Activated T-helper 2 cell treated with anti-CD3 and anti-CD28 coated beads, Interferon-gamma antibody, Interleukin-2, Interleukin-4, amounts not matched to agents 10 μg/mL and 5 μg/mL and 100 μg/mL, durations not matched to agents 14 hours and 24 hours and 36 hours (primary cell): Measurements from ENCODE around the gene NR1H2. TPM values are rescaled to one million over a fixed set of nuclear protein-coding genes. Genes with fewer than 3 reads are reported as not detected.
"Not testable (repeated sequence)": the region's sequence is repeated elsewhere in the genome, so short reads cannot be mapped to it uniquely, and the experiment has no call there.

Experiments
- DNase-seq: peaks from one replicate; pipeline ENCODE4 v3.0.0; 2021; ENCODE audit warnings: low spot score
- H3K27ac Mint-ChIP-seq: one replicate; pipeline ENCODE4 v1.8.0; 2021; ENCODE audit warnings: mixed read lengths
- H3K27me3 Mint-ChIP-seq: one replicate; pipeline ENCODE4 v1.8.0; 2021; ENCODE audit warnings: low read depth, mixed read lengths
- H3K36me3 Mint-ChIP-seq: one replicate; pipeline ENCODE4 v1.8.0; 2021; ENCODE audit warnings: low read depth, mixed read lengths
- H3K4me1 Mint-ChIP-seq: one replicate; pipeline ENCODE4 v1.8.0; 2021; ENCODE audit warnings: low read depth, mixed read lengths
- H3K4me3 Mint-ChIP-seq: one replicate; pipeline ENCODE4 v1.8.0; 2021; ENCODE audit warnings: low read depth, mild to moderate bottlenecking, moderate library complexity, mixed read lengths
- H3K9me3 Mint-ChIP-seq: one replicate; pipeline ENCODE4 v1.8.0; 2021; ENCODE audit warnings: mixed read lengths
- intact Hi-C: fragments of 100-400 bp; cut with micrococcal nuclease; formaldehyde crosslinking; loops from one replicate; pipeline ENCODE4 v1.15.1; 2023
- total RNA-seq: library from RNA; stranded (reverse); gene quantifications from 2 replicates; pipeline ENCODE4 v1.2.3, GENCODE V29; 2022

Gene NR1H2
- total RNA-seq, 1 donor from 2014 or later, result 79.9 TPM

DNA sequence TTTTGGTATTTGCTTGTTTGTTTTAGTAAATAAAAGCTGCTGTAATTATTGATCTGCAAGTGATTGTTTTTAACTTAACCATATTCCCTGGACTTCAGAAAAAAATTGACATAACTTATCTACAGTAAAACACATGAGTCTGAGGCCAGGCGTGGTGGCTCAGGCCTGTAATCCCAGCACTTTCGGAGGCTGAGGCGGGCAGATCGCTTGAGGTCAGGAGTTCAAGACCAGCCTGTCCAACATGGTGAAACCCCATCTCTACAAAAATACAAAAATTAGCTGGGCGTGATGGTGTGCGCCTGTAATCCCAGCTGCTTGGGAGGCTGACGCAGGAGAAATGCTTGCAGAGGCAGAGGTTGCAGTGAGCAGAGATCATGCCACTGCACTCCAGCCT, 22.8 kb upstream of the NR1H2 start:
- DNase-seq, H3K27me3 Mint-ChIP-seq, H3K36me3 Mint-ChIP-seq, H3K9me3 Mint-ChIP-seq, intact Hi-C loops, H3K4me3 Mint-ChIP-seq, H3K27ac Mint-ChIP-seq: not testable (repeated sequence)
- peaks cover 11% of the 10 kb centered on the region for H3K4me1 Mint-ChIP-seq

DNA sequence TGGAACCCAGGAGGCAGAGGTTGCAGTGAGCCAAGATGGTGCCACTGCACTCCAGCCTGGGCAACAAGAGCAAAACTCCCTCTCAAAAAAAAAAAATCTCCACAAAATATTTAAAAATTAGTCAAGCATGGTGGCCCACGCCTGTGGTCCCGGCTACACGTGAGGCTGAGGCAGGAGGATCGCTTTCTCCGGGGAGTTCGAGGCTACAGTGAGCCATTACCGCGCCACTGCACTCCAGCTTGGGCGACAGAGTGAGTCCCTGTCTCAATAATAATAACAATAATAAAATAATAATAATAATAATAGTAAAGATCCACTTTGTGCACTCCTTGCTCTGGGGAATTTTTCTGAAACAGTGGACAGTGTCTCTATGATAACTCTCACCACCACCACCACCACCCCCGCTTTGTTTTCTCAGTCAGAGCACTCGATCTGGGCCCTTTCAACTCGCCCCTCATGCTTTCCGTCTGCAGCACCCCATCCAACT, 19.5 kb upstream of the NR1H2 start:
- no peak for DNase-seq
- intact Hi-C loops, result loop anchor here (1.0 to 5.0 kb wide), 5 partner anchors 58 to 426 kb away; partner anchors contain the start of genes EMC10, GARIN5A and JOSD2
- no peak overlapping the region for H3K4me3 Mint-ChIP-seq
- H3K27me3 Mint-ChIP-seq, result no peaks in the 10 kb centered on the region
- peaks cover 23% of the 10 kb centered on the region for H3K36me3 Mint-ChIP-seq
- H3K4me1 Mint-ChIP-seq, result peaks cover 35% of the 10 kb centered on the region
- no peaks in the 10 kb centered on the region for H3K9me3 Mint-ChIP-seq
- peak overlapping the region; percentile 99 for H3K27ac Mint-ChIP-seq

DNA sequence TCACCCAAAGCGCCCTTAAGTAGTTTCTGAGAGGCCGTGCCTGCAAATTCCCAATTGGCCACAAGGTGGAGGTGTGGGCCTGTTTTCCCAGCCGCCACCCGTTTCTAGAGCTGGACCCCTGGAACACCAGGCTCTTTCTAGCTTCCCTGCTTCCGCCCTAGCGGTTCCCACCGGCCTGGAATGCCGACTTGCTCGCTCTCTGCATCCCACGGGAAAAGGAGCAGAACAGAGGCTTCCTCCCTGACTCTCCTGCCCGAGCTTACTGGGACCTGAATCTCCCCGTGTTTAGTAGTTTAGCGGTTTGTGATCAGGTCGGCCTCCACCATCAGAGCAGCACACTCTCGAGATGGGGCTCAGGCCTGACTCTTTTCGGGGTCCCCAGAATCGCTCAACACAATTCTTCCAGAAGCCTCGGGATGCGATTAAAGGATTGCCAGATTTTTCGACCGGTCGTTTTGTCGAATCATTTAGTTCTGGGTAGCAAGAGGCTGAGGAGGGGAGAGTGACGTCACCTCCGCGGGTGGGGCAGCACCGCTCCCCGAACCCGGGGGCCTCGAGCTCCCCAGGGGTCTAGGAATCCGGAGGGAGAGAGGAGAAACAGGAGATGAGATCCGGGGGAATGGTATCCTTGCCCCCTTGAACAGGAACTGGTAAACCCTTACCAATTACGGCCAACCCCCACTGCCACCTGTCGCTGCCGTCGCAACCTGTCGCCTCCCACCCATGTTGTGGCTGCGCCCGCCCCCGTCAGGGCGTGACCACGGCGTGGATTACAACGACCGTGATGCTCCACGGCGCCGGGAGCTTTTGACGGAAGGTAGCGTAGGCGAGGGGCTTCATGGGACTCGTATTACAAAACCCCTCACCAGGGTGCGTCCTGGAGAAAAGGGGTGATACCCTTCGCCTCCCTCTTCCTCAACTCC, 18.8 kb upstream of the NR1H2 start:
- peak overlapping the region; percentile 89 for H3K4me3 Mint-ChIP-seq
- H3K27me3 Mint-ChIP-seq, result no peaks in the 10 kb centered on the region
- no peaks in the 10 kb centered on the region for H3K9me3 Mint-ChIP-seq
- H3K36me3 Mint-ChIP-seq, result peaks cover 24% of the 10 kb centered on the region
- H3K27ac Mint-ChIP-seq, result peak overlapping the region; percentile 99
- H3K4me1 Mint-ChIP-seq, result peaks cover 42% of the 10 kb centered on the region
- intact Hi-C loops, result loop anchor here (1.0 to 5.0 kb wide), 6 partner anchors 19 to 425 kb away; partner anchors contain the start of genes EMC10, GARIN5A, JOSD2 and NR1H2
- DNase-seq, result peak; percentile 83

DNA sequence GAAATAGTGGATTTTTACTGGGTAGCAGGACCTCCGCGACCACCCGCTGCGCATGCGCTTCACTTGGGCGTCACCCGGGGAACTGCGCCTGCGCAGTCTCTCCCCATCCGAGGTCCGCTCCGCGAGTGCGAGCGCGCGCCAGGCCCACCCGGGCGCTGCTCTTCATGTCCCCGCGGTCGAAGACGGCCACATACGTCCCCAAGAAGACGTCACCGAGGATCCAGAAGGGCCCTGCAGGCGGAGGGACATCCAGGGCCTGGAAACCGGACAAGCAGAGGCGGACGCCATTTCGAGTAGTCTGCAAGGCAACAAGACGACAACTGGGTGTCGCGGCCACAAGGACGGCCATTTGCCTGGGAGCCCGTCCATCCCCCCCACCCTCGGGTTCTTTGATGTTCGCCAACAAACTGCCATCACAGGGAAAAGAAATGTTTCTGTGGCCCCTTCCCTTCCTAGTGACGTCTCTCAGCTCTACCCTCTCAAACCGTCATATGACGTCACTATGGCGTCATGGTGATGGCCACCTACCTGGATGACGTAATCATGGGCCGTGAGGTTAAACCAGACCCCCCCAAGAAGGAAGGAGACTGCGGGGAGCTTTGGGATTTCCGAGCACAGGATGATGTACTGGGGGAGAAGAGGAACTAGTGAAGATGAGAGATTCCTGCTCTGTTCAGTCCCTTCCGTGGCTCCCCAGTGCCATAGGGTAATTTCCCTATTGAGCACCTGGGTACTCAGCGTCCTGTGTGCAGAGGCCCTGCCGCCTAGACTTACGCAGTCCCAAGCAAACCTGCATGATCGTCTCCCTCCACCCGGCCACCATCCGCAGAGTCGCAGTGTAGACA, 17.6 kb upstream of the NR1H2 start:
- Mint-ChIP-seq H3K27ac (peak overlapping the region; percentile 99), H3K27me3 (no peaks in the 10 kb centered on the region), H3K4me3 (peak overlapping the region; percentile 89), H3K9me3 (no peaks in the 10 kb centered on the region), H3K4me1 (peaks cover 50% of the 10 kb centered on the region), H3K36me3 (peaks cover 24% of the 10 kb centered on the region)
- intact Hi-C loops, result loop anchor here (1.0 to 5.0 kb wide), 2 partner anchors 18 to 424 kb away; partner anchors contain the start of gene NR1H2
- DNase-seq, result peak; percentile 80

DNA sequence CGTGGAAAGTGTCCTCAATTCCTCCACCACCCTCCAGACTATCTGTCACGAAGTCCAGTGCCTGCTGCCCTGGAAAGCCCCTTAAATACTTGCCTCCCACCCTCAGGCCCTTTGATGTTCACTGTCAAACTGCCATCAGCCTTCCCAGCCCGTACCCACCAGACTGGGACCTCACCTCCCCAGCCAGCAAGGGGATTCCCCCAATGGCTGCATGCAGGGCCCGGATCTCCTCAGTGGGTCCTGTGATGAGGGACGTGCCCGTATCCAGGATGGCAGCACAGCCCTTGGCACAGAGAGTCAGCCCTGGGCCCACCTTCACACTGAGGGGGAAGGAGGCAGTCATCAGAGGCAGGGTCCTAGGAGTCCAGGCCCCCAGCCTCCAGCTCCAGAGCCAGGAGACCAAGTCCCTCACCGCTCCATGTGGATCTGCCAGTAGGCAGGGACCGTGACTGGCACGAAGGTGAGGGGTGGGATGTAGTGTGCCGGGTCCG, 16.9 kb upstream of the NR1H2 start:
- Mint-ChIP-seq H3K36me3 (peaks cover 24% of the 10 kb centered on the region), H3K4me3 (peak overlapping the region; percentile 89), H3K27me3 (no peaks in the 10 kb centered on the region), H3K9me3 (no peaks in the 10 kb centered on the region), H3K27ac (peak overlapping the region; percentile 99), H3K4me1 (peaks cover 53% of the 10 kb centered on the region)
- intact Hi-C loops, result loop anchor here (5.0 kb wide), 1 partner anchor 423 kb away; no protein-coding TSS in a partner anchor
- no peak for DNase-seq

DNA sequence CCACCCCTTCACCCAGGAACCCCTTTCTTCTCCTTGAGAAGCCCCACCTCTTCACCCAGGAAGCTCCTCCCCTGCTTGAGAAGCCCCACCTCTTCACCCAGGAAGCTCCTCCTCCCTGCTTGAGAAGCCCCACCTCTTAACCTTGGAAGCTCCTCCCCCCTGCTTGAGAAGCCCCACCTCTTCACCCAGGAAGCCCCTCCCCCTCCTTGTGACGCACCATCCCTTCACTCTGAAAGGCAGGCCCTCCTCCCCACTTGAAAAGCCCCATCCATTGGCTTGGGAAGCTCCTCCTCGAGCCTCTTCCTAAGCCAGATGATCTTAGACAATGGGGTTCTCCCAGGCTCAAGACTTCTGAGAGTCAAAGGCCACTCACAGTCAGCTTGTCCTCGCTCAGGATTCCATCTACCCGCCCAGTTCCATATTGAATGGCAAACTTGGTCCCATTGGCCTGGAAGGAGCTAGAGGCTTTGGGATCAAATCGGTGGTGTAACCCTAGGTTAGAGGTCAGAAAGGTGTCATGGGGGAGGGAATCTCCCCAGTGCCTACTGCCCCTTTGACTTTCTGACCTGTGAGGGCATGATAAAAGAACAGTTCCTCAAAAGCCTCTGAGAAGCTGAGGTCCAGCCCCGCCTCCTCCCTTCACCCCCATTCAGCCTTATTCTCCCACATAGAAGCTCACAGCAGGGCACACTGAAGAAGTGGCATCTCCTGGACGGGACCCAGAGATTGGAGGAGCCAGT, 14.8 kb upstream of the NR1H2 start:
- Mint-ChIP-seq H3K27me3 (no peaks in the 10 kb centered on the region), H3K4me1 (peaks cover 67% of the 10 kb centered on the region), H3K4me3 (peak overlapping the region; percentile 1), H3K27ac (peak overlapping the region; percentile 97), H3K9me3 (no peaks in the 10 kb centered on the region), H3K36me3 (peaks cover 24% of the 10 kb centered on the region)
- DNase-seq, result no peak
- intact Hi-C loops, result loop anchor here (2.0 kb wide), 1 partner anchor 31 kb away; no protein-coding TSS in a partner anchor

DNA sequence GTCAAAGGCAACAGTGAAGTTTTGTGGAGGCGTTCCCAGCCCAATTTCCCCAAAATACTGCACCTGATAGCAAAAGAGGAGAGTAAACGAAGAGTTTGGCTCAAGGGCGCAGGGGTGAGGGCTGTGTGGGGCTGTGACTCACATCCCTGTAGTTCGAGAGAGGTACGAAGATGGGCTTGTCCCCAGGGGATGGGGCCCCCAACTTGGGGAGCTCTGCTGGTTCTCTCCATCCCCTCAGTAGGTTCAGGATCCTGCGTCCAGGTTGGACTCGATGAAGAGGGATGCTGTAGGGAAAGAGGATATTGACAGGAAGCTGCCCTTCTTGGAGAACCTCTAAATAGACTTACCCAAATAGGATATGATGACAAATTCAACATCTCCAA, 14.2 kb upstream of the NR1H2 start:
- Mint-ChIP-seq H3K4me1 (peaks cover 65% of the 10 kb centered on the region), H3K27ac (peak overlapping the region; percentile 97), H3K27me3 (no peaks in the 10 kb centered on the region), H3K36me3 (peaks cover 24% of the 10 kb centered on the region), H3K9me3 (no peaks in the 10 kb centered on the region), H3K4me3 (peak overlapping the region; percentile 1)
- DNase-seq, result no peak
- intact Hi-C loops, result loop anchor here (2.0 kb wide), 1 partner anchor 31 kb away; no protein-coding TSS in a partner anchor

DNA sequence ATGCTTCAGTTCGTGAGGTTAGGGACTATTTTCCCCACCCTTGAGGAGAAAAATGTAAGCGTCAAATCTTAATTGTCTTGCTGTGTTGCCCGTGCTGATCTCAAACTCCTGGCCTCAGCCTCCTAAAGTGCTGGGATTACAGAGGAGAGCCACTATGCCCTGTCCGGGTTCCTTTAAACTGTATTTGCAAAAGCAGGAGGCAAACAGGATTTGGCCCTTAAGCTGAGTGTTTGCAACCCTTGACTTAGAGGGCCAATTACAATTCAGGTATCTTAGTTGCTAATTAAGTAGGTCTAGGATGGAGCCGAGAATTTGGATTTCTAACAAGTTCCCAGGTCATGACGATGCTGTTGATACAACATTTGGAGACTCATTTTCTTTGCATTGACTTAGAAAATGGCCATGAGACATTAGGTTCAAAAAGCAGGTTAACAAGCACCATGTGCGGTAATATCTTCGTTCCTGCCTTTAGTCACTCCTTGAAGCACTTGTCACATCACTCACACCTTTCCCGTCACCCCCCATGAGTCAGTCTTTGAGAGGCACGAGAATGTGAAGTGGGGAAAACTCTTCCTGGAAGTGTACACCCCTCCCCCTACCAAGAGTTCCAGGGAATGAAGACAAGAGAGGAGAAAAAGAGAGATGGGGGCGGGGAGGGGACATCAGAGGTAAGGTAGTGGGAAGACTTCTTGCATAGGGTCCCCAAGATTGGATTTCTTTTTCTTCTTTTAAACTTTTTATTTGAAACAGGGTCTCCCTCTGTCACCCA, 13.4 kb upstream of the NR1H2 start:
- no peak for DNase-seq
- Mint-ChIP-seq H3K9me3 (no peaks in the 10 kb centered on the region), H3K27me3 (no peaks in the 10 kb centered on the region), H3K36me3 (peaks cover 24% of the 10 kb centered on the region), H3K4me1 (peaks cover 70% of the 10 kb centered on the region), H3K4me3 (peak overlapping the region; percentile 72), H3K27ac (peak overlapping the region; percentile 97)
- intact Hi-C loops, result loop anchor here (2.0 kb wide), 1 partner anchor 32 kb away; no protein-coding TSS in a partner anchor

DNA sequence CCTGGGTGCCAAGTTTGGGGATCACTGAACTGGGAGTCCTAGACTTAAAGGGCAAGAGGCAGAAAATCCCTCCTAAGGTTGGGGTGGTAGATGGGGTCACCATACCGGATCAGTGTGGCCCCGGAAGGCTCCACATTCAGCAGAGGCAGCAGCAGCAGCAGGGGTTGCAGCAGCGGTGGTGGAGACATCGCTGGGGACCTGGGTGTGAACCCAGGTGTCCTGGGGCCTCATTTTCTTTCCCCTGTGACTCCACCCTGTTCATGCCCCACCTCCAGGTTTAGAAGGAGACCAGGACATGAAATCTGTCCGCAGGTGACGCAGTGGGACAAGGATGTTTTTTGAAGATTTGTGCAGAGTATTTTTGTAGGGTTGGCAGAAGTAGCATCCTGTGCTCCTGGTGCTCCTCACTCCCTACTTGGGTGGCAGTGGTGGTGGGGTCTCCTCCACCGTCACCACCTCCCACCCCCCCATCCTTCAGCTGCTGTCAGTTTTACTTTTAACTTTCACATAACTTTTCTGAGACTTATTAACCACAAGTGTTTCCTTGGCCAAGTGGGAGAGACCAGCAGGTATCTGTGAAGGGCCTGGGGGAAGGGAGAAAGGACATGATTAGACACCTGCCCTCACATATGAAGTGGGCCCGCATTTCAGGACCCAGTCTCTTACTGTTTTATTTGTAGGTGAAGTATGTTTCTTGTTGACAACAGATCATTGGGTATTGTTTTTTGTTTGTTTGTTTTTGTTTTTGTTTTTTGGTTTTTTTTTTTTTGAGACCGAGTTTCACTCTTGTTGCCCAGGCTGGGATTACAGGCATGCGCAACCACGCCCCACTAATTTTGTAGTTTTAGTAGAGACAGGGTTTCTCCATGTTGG, 10.6 kb upstream of the NR1H2 start, which contains the start of gene NAPSA:
TSS of gene NAPSA (minus strand) at position 206 of the 873 bp plus-strand sequence. CDS start at position 188, 18 bp downstream.
- Mint-ChIP-seq H3K4me3 (peak within 1 kb of the TSS; percentile 56), H3K4me1 (peaks cover 52% of the 10 kb centered on the region), H3K9me3 (no peaks in the 10 kb centered on the region), H3K27ac (peak within 1 kb of the TSS; percentile 79), H3K36me3 (peaks cover 11% of the 10 kb centered on the region), H3K27me3 (no peaks in the 10 kb centered on the region)
- intact Hi-C loops, result no loop called here
- DNase-seq, result no peak

DNA sequence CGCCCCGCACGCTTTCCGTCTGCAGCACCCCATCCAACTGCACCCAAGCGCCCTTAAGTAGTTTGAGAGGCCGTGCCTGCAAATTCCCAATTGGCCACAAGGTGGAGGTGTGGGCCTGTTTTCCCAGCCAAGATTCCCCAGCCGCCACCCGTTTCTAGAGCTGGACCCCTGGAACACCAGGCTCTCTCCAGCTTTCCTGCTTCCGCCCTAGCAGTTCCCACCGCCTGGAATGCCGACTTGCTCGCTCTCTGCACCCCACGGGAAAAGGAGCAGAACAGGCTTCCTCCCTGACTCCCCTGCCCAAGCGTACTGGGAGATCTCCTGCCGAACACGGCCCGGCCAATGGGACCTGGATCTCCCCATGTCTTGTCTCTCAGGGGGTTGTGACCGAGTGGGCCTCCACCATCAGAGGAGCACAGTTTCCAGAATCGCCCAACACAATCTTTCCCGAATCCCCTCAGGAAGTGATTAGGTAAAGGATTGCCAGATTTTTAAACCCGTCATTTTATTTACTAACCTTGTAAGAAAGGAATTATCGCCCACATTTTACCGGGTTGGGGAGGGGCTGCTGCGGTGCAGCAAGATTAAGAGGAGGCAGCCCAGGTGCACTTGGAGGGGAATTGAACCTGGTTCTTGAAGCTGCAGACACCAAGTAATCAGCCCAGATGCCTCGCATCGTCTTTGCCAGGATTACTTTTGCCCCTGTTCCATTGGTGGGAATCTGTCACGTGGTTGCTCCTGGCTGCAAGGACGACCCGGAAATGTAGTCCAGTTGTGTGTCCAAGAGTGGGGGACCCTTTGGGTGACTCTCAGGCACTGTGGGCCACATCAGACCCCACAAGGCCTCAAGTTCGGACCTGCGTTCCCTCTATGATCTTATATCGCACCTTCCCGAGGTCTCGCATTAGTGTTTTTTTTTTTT, 7.3 kb upstream of the NR1H2 start:
- intact Hi-C loops, result loop anchor here (1.0 kb wide), 1 partner anchor 15 kb away; the partner anchor contains the start of gene POLD1

More for the DNA sequence above, 7.3 kb upstream of the NR1H2 start:
- DNase-seq, result peak; percentile 75
- Mint-ChIP-seq H3K27ac (peak overlapping the region; percentile 83), H3K4me3 (peak overlapping the region; percentile 88), H3K27me3 (no peaks in the 10 kb centered on the region), H3K4me1 (peaks cover 27% of the 10 kb centered on the region), H3K36me3 (no peaks in the 10 kb centered on the region), H3K9me3 (no peaks in the 10 kb centered on the region)
